Stimulated activated CD4-positive, alpha-beta T cell treated with anti-CD3 and anti-CD28 coated beads, TNF-alpha, amount 100 ng/mL, for 24 hours (primary cell): Measurements from ENCODE around the gene GSC2.

Source experiments
- DNase-seq, 3 experiments: peaks; one replicate each; pipeline ENCODE4 v3.0.0-alpha.2; 2020; ENCODE audit warnings: low read depth in 3 of 3

Gene GSC2

DNA sequence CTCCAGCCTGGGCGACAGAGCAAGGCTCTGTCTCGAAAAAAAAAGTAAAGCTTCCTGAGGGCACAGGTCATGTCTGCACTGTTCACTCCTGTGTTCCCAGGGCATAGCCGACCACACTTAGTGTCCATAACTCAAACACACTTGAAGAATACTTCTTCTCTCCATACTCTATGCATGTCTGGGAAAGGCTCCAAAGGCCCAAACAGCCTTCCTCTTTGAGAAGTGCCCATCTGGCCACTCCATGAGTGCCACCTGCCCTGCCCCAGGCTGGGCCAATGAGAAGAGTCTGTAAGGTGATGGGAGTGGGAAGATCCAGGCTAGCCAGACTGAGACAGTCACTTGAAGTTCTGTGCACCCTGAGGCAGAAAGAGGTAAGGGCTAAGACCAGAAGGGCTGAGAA, 52.6 kb downstream of the GSC2 start:
- no peak for DNase-seq
